GM12878 (cell line): ENCODE measurements around the gene SDHC. TPM values are rescaled to one million over a fixed set of nuclear protein-coding genes. Genes with fewer than 3 reads are reported as not detected.
A peak's percentile ranks its signal among the peaks of the same experiment; 100 is the strongest.

Source experiments
- ATAC-seq: fragments of 200-7000 bp; cut with Tn5 transposase; 3 replicates; pipeline ENCODE4 v1.9.1; 2020; ENCODE audit warnings: mild to moderate bottlenecking, moderate library complexity
- BruUV-seq: library from RNA; stranded (reverse); fragments of 400-500 nt; replicated peaks from 2 replicates; lab custom pipeline; 2021; lab: Mats Ljungman, UMichigan
- CTCF ChIA-PET: fragments of 300-600 bp; sonication (Branson Sonifier 250); formaldehyde crosslinking; extraction: SDS; loops from one replicate; lab custom pipeline; 2021; ENCODE audit warnings: inconsistent platforms; lab: Yijun Ruan, JAX
- POLR2A ChIA-PET: fragments of 350-600 bp; formaldehyde crosslinking; extraction: SDS; loops from one replicate; lab custom pipeline; 2021; ENCODE audit warnings: inconsistent platforms; lab: Charles Lee
- RAD21 ChIA-PET: fragments of 300-600 bp; sonication (Branson Sonifier 250); formaldehyde crosslinking; loops from one replicate; lab custom pipeline; 2023; ENCODE audit warnings: antibody characterized with exemption; ENCODE audit not compliant: unreplicated experiment; lab: Charles Lee
- SMC1A ChIA-PET: fragments of 300-600 bp; sonication (Branson Sonifier 250); formaldehyde crosslinking; loops from one replicate; lab custom pipeline; 2023; ENCODE audit not compliant: unreplicated experiment, uncharacterized antibody; lab: Charles Lee
- DNase-seq: peaks from one replicate; pipeline ENCODE4 v3.0.0-alpha.2; 2011; ENCODE audit warnings: low read depth, low spot score
- FAIRE-seq: peaks from 3 replicates; lab custom pipeline; 2011; peaks lifted over from hg19 to GRCh38; lab: Jason Lieb, UNC
- H2AFZ ChIP-seq: 2 replicates; pipeline ENCODE4 v1.6.0; 2011; ENCODE audit warnings: low read depth, low read length, control low read depth; ENCODE audit not compliant: control insufficient read depth
- H3K27ac ChIP-seq: 2 replicates; pipeline ENCODE4 v1.5.1; 2011; ENCODE audit warnings: control low read depth; ENCODE audit not compliant: control insufficient read depth, insufficient read depth
- H3K27me3 ChIP-seq, 2 experiments: replicated peaks in 1 of 2; 2 replicates each; pipeline versions ENCODE4 v1.6.0 to v1.6.1; 2011; ENCODE audit warnings: low read length in 1 of 2; ENCODE audit not compliant: control insufficient read depth in 2 of 2, insufficient read depth in 2 of 2
- H3K36me3 ChIP-seq, 2 experiments: 2 replicates each; pipeline ENCODE4 v1.5.1; 2011; ENCODE audit warnings: low read length in 1 of 2; ENCODE audit not compliant: control insufficient read depth in 2 of 2, insufficient read depth in 2 of 2
- H3K4me1 ChIP-seq: 2 replicates; pipeline ENCODE4 v1.6.1; 2011; ENCODE audit warnings: mild to moderate bottlenecking, low read length, moderate library complexity, mixed read lengths; ENCODE audit not compliant: control insufficient read depth, insufficient read depth
- H3K4me2 ChIP-seq: 2 replicates; pipeline ENCODE4 v1.6.0; 2011; ENCODE audit warnings: control low read depth; ENCODE audit not compliant: control insufficient read depth, insufficient read depth
- H3K4me3 ChIP-seq: fragments of 200-600 bp; sonication (generic); 2 replicates; pipeline ENCODE4 v1.5.1; 2016
- H3K79me2 ChIP-seq: 2 replicates; pipeline ENCODE4 v1.6.0; 2011; ENCODE audit warnings: low read length; ENCODE audit not compliant: control insufficient read depth, insufficient read depth
- H3K9ac ChIP-seq: 2 replicates; pipeline ENCODE4 v1.8.0; 2011; ENCODE audit warnings: low read length, control low read depth, mixed read lengths; ENCODE audit not compliant: control insufficient read depth, insufficient read depth
- H3K9me3 ChIP-seq: replicated peaks from 3 replicates; pipeline ENCODE4 v1.5.1; 2011; ENCODE audit warnings: mild to moderate bottlenecking, low read length; ENCODE audit not compliant: control insufficient read depth, insufficient read depth
- H4K20me1 ChIP-seq: 2 replicates; pipeline ENCODE4 v1.6.0; 2011; ENCODE audit not compliant: control insufficient read depth, insufficient read depth
- HDAC6 ChIP-seq: fragments of 200-600 bp; sonication (generic); IDR thresholded peaks from one replicate; pipeline ENCODE4 v1.8.0; 2017; ENCODE audit warnings: antibody characterized with exemption; ENCODE audit not compliant: unreplicated experiment
- NFYB ChIP-seq: IDR thresholded peaks from 2 replicates; pipeline ENCODE4 v1.6.1; 2011; ENCODE audit warnings: low read depth, mild to moderate bottlenecking, low read length, improper control_type of control experiment, moderate library complexity; ENCODE audit not compliant: insufficient read depth
- NR2C2 ChIP-seq: IDR thresholded peaks from 2 replicates; pipeline ENCODE4 v1.6.1; 2011; ENCODE audit warnings: borderline replicate concordance, low read depth; ENCODE audit not compliant: control insufficient read depth, insufficient read length
- POLR2A ChIP-seq: IDR thresholded peaks from 2 replicates; pipeline ENCODE4 v1.6.1; 2011; ENCODE audit warnings: low read depth, mild to moderate bottlenecking, low read length
- SMARCA5 ChIP-seq: fragments of 450-650 bp; IDR thresholded peaks from 2 replicates; pipeline ENCODE4 v1.6.1; 2017; ENCODE audit warnings: mild to moderate bottlenecking
- SPI1 ChIP-seq: IDR thresholded peaks from 2 replicates; pipeline ENCODE4 v1.6.1; 2011; ENCODE audit warnings: low read depth, mild to moderate bottlenecking, low read length, moderate library complexity, borderline replicate concordance; ENCODE audit not compliant: insufficient read depth
- WGBS: methylation state at CpG from one replicate; pipeline ENCODE4 v1.1.6; 2016; ENCODE audit warnings: low lambda C conversion rate; ENCODE audit not compliant: insufficient replicate concordance, insufficient coverage; ENCODE audit errors: missing lambda C conversion rate; 5-methylcytosine and 5-hydroxymethylcytosine counted together
- in situ Hi-C: fragments of 300-500 bp; cut with MboI; formaldehyde crosslinking; loops from 9 replicates; pipeline ENCODE4 v1.14.3; 2018; ENCODE audit warnings: mixed read lengths
- intact Hi-C: fragments of 100-400 bp; cut with micrococcal nuclease; formaldehyde crosslinking; loops from one replicate; pipeline ENCODE4 v1.14.2; 2022; ENCODE audit not compliant: unreplicated experiment
- polyA plus RNA-seq, 11 experiments: library from polyadenylated mRNA; depleted of rRNA in 4 of 11; unstranded in 6 of 11; stranded (reverse) in 5 of 11; fragments of >200 nt; fragmentation: Nextera tagmentation in 4 of 11; fragmentation: Illumina TruSeq in 1 of 11; extraction: Ambion mirVana in 4 of 11; extraction: Trizol in 1 of 11; gene quantifications; 1 replicate in 1 of 11; 2 replicates in 10 of 11; pipeline versions ENCODE4 v1.2.1 to v1.2.3, GENCODE V29; 2011 to 2016; ENCODE audit warnings: inconsistent platforms in 2 of 11, missing spikeins in 2 of 11, low read depth in 1 of 11
- total RNA-seq, 4 experiments: library from RNA; depleted of rRNA in 3 of 4; stranded (reverse); fragments of >200 nt in 3 of 4; fragmentation: Illumina TruSeq in 1 of 4; extraction: Trizol in 1 of 4; gene quantifications; 2 replicates each; pipeline versions ENCODE4 v1.2.1 to v1.2.3, GENCODE V29; 2013 to 2021
- TF ChIP-seq, protein P1 (sequence below), 3 experiments: IDR thresholded peaks in 2 of 3; conservative IDR thresholded peaks in 1 of 3; 2 replicates each; pipeline ENCODE4 v1.5.1; 2011; ENCODE audit warnings: low read depth in 3 of 3, low read length in 3 of 3, mild to moderate bottlenecking in 3 of 3, control low read depth in 2 of 3, moderate library complexity in 2 of 3, inconsistent platforms in 1 of 3, mixed read lengths in 1 of 3; ENCODE audit not compliant: control insufficient read depth in 2 of 3, insufficient read depth in 1 of 3; ENCODE audit errors: extremely low read depth in 1 of 3
- TF ChIP-seq, protein P2 (sequence below): fragments of 450-650 bp; formaldehyde crosslinking; IDR thresholded peaks from 2 replicates; pipeline ENCODE4 v1.5.0; 2022; ENCODE audit warnings: mild to moderate bottlenecking, missing genetic modification characterization
- TF ChIP-seq, protein P3 (sequence below): IDR thresholded peaks from 2 replicates; pipeline ENCODE4 v1.6.1; 2011; ENCODE audit warnings: borderline replicate concordance, low read depth, mild to moderate bottlenecking, moderate library complexity, mixed read lengths, low read length; ENCODE audit not compliant: insufficient read depth; ENCODE audit errors: extremely low read length
- TF ChIP-seq, protein P4 (sequence below): fragments of 450-650 bp; IDR thresholded peaks from 2 replicates; pipeline ENCODE4 v1.6.1; 2017; ENCODE audit warnings: borderline replicate concordance
- TF ChIP-seq, protein P5 (sequence below): IDR thresholded peaks from 2 replicates; pipeline ENCODE4 v1.6.1; 2011; ENCODE audit warnings: low read depth, low read length, improper control_type of control experiment, borderline replicate concordance

Gene SDHC
- total and polyA plus RNA-seq, 10 of the 15 experiments (the other 5 are each of a cell fraction or from before 2014, with no cell fraction given), result 18.4 to 340 (median 178) TPM

DNA sequence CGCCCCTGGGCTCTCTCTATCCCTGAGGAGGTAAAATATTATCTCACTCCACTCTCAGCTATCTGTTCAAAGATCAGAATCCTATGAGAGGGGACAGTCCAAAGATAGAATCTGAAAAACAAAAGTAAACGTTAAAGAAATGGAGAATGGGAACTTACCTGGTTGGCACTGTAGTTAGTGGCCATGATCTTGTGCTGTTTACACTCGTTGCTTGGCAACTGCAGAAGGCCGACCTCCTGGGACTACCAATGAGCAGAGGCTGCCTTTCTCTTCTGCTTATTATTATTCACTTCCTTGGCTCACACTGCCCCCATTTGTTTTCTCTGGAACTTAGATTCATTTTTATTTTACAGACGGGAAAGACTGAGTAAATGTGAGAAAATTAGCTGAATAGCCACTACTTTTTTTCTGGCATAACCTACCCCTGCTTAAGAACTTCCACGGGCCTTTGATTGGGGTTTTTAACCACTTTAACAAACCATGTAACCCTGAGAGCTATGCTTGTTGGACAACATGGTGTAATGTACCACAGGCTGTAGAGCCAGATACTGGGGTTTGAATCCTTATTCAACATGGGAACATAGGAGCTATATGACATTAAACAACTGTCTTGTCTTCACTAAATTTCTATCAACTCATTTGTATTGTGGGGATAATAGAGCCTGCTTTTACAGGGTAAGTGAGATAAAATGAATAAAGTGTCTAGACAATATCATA, 53.7 kb downstream of the SDHC start, which contains the start of gene CFAP126:
Gene CFAP126 (minus strand): TSS at position 193 of the 717 bp plus-strand sequence. CDS start 8 bp downstream, at position 185.
- Histone ChIP-seq H3K27me3 (no peaks in the 10 kb centered on the region), H2AFZ (peak within 1 kb of the TSS; percentile 21; the same call in 1 of the 2 replicates), H3K4me2 (no peak within 1 kb of the TSS; the same call in 1 of the 2 replicates), H3K4me1 (no peaks in the 10 kb centered on the region; the same call in 1 of the 2 replicates), H3K79me2 (no peaks in the 10 kb centered on the region), H3K36me3 (peaks cover 0 to 5% of the 10 kb centered on the region in 2 experiments; a peak in 1 of 4 replicates), H3K9me3 (no peaks in the 10 kb centered on the region), H3K27ac (no peak within 1 kb of the TSS; the same call in 1 of the 2 replicates), H4K20me1 (no peaks in the 10 kb centered on the region), H3K4me3 (no peak within 1 kb of the TSS), H3K9ac (no peak within 1 kb of the TSS)
- DNase-seq (peak; percentile 35), ATAC-seq (peak; percentile 100), FAIRE-seq (peak; percentile 92)
- ChIA-PET CTCF (interaction anchor here (0.6 to 5.8 kb wide), 21 partner anchors 10 to 228 kb away, joined by 3 to 59 read pairs (median 5); partner anchors contain the start of genes FCER1G, PPOX and TOMM40L), SMC1A (interaction anchor here (0.9 to 2.4 kb wide), 12 partner anchors 11 to 203 kb away, joined by 3 to 18 read pairs (median 4); partner anchors contain the start of genes NDUFS2, SDHC and TOMM40L), RAD21 (interaction anchor here (0.6 to 2.4 kb wide), 13 partner anchors 11 to 221 kb away, joined by 3 to 14 read pairs (median 5); partner anchors contain the start of genes NDUFS2, SDHC and TOMM40L), POLR2A (interaction anchor here (0.5 to 1.3 kb wide), 3 partner anchors 142 to 265 kb away, joined by 3 to 6 read pairs (median 4); partner anchors contain the start of gene TOMM40L)
- intact Hi-C loops (no loop called here), in situ Hi-C loops (no loop called here)
- WGBS, result 17% methylated on average over 6 of the region's 6 CpGs
- no TSS peak for BruUV-seq
- TF ChIP-seq, protein P1, sequence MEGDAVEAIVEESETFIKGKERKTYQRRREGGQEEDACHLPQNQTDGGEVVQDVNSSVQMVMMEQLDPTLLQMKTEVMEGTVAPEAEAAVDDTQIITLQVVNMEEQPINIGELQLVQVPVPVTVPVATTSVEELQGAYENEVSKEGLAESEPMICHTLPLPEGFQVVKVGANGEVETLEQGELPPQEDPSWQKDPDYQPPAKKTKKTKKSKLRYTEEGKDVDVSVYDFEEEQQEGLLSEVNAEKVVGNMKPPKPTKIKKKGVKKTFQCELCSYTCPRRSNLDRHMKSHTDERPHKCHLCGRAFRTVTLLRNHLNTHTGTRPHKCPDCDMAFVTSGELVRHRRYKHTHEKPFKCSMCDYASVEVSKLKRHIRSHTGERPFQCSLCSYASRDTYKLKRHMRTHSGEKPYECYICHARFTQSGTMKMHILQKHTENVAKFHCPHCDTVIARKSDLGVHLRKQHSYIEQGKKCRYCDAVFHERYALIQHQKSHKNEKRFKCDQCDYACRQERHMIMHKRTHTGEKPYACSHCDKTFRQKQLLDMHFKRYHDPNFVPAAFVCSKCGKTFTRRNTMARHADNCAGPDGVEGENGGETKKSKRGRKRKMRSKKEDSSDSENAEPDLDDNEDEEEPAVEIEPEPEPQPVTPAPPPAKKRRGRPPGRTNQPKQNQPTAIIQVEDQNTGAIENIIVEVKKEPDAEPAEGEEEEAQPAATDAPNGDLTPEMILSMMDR (IDR thresholded peaks at IDR 0.05 in 2 of 3, conservative IDR thresholded peaks at IDR 0.05 in 1 of 3; ENCODE audit: control insufficient read depth in 2 of 3, extremely low read depth in 1 of 3, insufficient read depth in 1 of 3, low read depth in 3 of 3, low read length in 3 of 3), result peak in 2 of 3 experiments; percentile 19 to 49; a peak in 2 of 6 replicates
- TF ChIP-seq, protein P2, sequence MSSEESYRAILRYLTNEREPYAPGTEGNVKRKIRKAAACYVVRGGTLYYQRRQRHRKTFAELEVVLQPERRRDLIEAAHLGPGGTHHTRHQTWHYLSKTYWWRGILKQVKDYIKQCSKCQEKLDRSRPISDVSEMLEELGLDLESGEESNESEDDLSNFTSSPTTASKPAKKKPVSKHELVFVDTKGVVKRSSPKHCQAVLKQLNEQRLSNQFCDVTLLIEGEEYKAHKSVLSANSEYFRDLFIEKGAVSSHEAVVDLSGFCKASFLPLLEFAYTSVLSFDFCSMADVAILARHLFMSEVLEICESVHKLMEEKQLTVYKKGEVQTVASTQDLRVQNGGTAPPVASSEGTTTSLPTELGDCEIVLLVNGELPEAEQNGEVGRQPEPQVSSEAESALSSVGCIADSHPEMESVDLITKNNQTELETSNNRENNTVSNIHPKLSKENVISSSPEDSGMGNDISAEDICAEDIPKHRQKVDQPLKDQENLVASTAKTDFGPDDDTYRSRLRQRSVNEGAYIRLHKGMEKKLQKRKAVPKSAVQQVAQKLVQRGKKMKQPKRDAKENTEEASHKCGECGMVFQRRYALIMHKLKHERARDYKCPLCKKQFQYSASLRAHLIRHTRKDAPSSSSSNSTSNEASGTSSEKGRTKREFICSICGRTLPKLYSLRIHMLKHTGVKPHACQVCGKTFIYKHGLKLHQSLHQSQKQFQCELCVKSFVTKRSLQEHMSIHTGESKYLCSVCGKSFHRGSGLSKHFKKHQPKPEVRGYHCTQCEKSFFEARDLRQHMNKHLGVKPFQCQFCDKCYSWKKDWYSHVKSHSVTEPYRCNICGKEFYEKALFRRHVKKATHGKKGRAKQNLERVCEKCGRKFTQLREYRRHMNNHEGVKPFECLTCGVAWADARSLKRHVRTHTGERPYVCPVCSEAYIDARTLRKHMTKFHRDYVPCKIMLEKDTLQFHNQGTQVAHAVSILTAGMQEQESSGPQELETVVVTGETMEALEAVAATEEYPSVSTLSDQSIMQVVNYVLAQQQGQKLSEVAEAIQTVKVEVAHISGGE (CRISPR knock-in tag), result no peak
- TF ChIP-seq NR2C2 (no peak), NFYB (peak; percentile 83), SPI1 (peak; percentile 20; the same call in 1 of the 2 replicates), POLR2A (no peak), HDAC6 (no peak), SMARCA5 (no peak)
- TF ChIP-seq, protein P3, sequence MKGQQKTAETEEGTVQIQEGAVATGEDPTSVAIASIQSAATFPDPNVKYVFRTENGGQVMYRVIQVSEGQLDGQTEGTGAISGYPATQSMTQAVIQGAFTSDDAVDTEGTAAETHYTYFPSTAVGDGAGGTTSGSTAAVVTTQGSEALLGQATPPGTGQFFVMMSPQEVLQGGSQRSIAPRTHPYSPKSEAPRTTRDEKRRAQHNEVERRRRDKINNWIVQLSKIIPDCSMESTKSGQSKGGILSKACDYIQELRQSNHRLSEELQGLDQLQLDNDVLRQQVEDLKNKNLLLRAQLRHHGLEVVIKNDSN, result no peak
- TF ChIP-seq, protein P4, sequence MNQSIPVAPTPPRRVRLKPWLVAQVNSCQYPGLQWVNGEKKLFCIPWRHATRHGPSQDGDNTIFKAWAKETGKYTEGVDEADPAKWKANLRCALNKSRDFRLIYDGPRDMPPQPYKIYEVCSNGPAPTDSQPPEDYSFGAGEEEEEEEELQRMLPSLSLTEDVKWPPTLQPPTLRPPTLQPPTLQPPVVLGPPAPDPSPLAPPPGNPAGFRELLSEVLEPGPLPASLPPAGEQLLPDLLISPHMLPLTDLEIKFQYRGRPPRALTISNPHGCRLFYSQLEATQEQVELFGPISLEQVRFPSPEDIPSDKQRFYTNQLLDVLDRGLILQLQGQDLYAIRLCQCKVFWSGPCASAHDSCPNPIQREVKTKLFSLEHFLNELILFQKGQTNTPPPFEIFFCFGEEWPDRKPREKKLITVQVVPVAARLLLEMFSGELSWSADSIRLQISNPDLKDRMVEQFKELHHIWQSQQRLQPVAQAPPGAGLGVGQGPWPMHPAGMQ, result no peak
- TF ChIP-seq, protein P5, sequence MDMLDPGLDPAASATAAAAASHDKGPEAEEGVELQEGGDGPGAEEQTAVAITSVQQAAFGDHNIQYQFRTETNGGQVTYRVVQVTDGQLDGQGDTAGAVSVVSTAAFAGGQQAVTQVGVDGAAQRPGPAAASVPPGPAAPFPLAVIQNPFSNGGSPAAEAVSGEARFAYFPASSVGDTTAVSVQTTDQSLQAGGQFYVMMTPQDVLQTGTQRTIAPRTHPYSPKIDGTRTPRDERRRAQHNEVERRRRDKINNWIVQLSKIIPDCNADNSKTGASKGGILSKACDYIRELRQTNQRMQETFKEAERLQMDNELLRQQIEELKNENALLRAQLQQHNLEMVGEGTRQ, result no peak
